Thyroid gland (tissue), 4 donors: ENCODE measurements around the gene OBSCN. TPM values are rescaled to one million over a fixed set of nuclear protein-coding genes. Genes with fewer than 3 reads are reported as not detected.
"Not testable (repeated sequence)": the region's sequence is repeated elsewhere in the genome, so short reads cannot be mapped to it uniquely, and the experiment has no call there.

Experiments
- DNase-seq, 2 donors: peaks; one replicate each; pipeline ENCODE4 v3.0.0-alpha.2; 2019
- H3K27ac ChIP-seq, 3 donors: fragments of 200-600 bp; sonication (generic); 1 replicate in 2 of 3; 2 replicates in 1 of 3; pipeline ENCODE4 v1.5.1; 2016 to 2019; ENCODE audit warnings: mild to moderate bottlenecking in 1 of 3, moderate library complexity in 1 of 3
- H3K27me3 ChIP-seq: fragments of 200-600 bp; sonication (generic); one replicate; pipeline ENCODE4 v1.5.1; 2019
- H3K36me3 ChIP-seq, 2 donors: fragments of 200-600 bp; sonication (generic); one replicate each; pipeline ENCODE4 v1.5.1; 2016 to 2019
- H3K4me1 ChIP-seq, 2 donors: fragments of 200-600 bp; sonication (generic); one replicate each; pipeline ENCODE4 v1.5.1; 2017 to 2019
- H3K4me3 ChIP-seq, 3 donors: fragments of 200-600 bp; sonication (generic); replicated peaks in 1 of 3; 1 replicate in 2 of 3; 2 replicates in 1 of 3; pipeline ENCODE4 v1.5.1; 2016; ENCODE audit warnings: mild to moderate bottlenecking in 1 of 3
- H3K9me3 ChIP-seq: fragments of 200-600 bp; sonication (generic); one replicate; pipeline ENCODE4 v1.5.1; 2017
- CTCF ChIP-seq, 6 experiments: fragments of 200-600 bp in 3 of 6; fragments of 450-650 bp in 3 of 6; sonication (generic) in 3 of 6; IDR thresholded peaks; one replicate each; pipeline ENCODE4 v1.5.1; 2016 to 2019; ENCODE audit warnings: antibody characterized with exemption in 6 of 6, mild to moderate bottlenecking in 2 of 6, inconsistent platforms in 1 of 6, moderate library complexity in 1 of 6
- POLR2A ChIP-seq, 2 donors: fragments of 450-650 bp; IDR thresholded peaks; one replicate each; pipeline ENCODE4 v1.6.1; 2017; ENCODE audit warnings: antibody characterized with exemption in 2 of 2, mild to moderate bottlenecking in 2 of 2, moderate library complexity in 1 of 2
- WGBS, 2 donors: methylation state at CpG; one replicate each; pipeline ENCODE4 v1.1.5; 2017; 5-methylcytosine and 5-hydroxymethylcytosine counted together
- intact Hi-C: fragments of 100-400 bp; cut with DNase I; formaldehyde crosslinking; loops from one replicate; pipeline ENCODE4 v1.15.1; 2023
- total RNA-seq, 4 donors: library from RNA; depleted of rRNA; stranded (reverse); fragments of >200 nt; gene quantifications; one replicate each; pipeline ENCODE4 v1.2.3, GENCODE V29; 2016

The OBSCN gene
- total RNA-seq, 4 donors from 2014 or later: 24.0 to 35.1 (median 31.5) TPM

- no peaks in the 10 kb centered on the region for H3K9me3 ChIP-seq
- no peak overlapping the region for H3K4me3 ChIP-seq
- intact Hi-C loops: no loop called here
- H3K4me1 ChIP-seq: peaks cover 0 to 4% of the 10 kb centered on the region in 2 donors
- H3K27ac ChIP-seq: no peak overlapping the region
- H3K27me3 ChIP-seq: no peaks in the 10 kb centered on the region
- no peak for DNase-seq
- TF ChIP-seq CTCF (IDR thresholded peaks at IDR 0.05) (no peak), POLR2A (IDR thresholded peaks at IDR 0.05) (no peak)
- 91% methylated on average over 9 of the region's 9 CpGs for WGBS, 2 donors
- no peaks in the 10 kb centered on the region for H3K36me3 ChIP-seq
These were observed 26.2 kb upstream of the OBSCN start for GRCh38 chr1:228181645-228182034.

- intact Hi-C loops: no loop called here
- no peak overlapping the region for H3K27ac ChIP-seq
- H3K27me3 ChIP-seq: no peaks in the 10 kb centered on the region
- no peaks in the 10 kb centered on the region for H3K9me3 ChIP-seq
- no peak overlapping the region for H3K4me3 ChIP-seq
- 87 to 93% methylated on average over 27 to 32 of the region's 32 CpGs for WGBS, 2 donors
- H3K36me3 ChIP-seq: no peaks in the 10 kb centered on the region
- no peak for TF ChIP-seq POLR2A (IDR thresholded peaks at IDR 0.05)
- TF ChIP-seq CTCF (IDR thresholded peaks at IDR 0.05): no peak
- peaks cover 0 to 4% of the 10 kb centered on the region in 2 donors for H3K4me1 ChIP-seq
- no peak for DNase-seq
These were observed 25.4 kb upstream of the OBSCN start for GRCh38 chr1:228182296-228183030.

GRCh38 chr1:228184152-228184551, 23.7 kb upstream of the OBSCN start:
- Histone ChIP-seq H3K27ac (no peak overlapping the region), H3K4me3 (no peak overlapping the region), H3K4me1 (no peaks in the 10 kb centered on the region), H3K36me3 (no peaks in the 10 kb centered on the region), H3K9me3 (no peaks in the 10 kb centered on the region), H3K27me3 (no peaks in the 10 kb centered on the region)
- no peak for DNase-seq
- TF ChIP-seq CTCF (IDR thresholded peaks at IDR 0.05): no peak
- TF ChIP-seq POLR2A (IDR thresholded peaks at IDR 0.05): no peak
- WGBS, 2 donors: 81 to 94% methylated on average over 7 of the region's 7 CpGs
- intact Hi-C loops: no loop called here

GRCh38 chr1:228185641-228185965, 22.2 kb upstream of the OBSCN start:
- Histone ChIP-seq H3K4me3 (no peak overlapping the region), H3K27ac (no peak overlapping the region), H3K4me1 (no peaks in the 10 kb centered on the region), H3K36me3 (no peaks in the 10 kb centered on the region), H3K27me3 (no peaks in the 10 kb centered on the region), H3K9me3 (no peaks in the 10 kb centered on the region)
- WGBS, 2 donors: 67 to 74% methylated on average over 11 of the region's 11 CpGs
- TF ChIP-seq POLR2A (IDR thresholded peaks at IDR 0.05): no peak
- no peak for TF ChIP-seq CTCF (IDR thresholded peaks at IDR 0.05)
- no peak for DNase-seq
- intact Hi-C loops: no loop called here

- H3K27me3 ChIP-seq, H3K4me3 ChIP-seq, intact Hi-C loops, H3K9me3 ChIP-seq, H3K27ac ChIP-seq, H3K36me3 ChIP-seq, DNase-seq, H3K4me1 ChIP-seq: not testable (repeated sequence)
- WGBS, 2 donors: 86 to 87% methylated on average over 2 of the region's 2 CpGs
These were observed 19.6 kb upstream of the OBSCN start for GRCh38 chr1:228188249-228188648.
